Measurements from ENCODE around the gene FANCG.

GRCh38 chr9:35033101-35033500 is 46.6 kb downstream of the FANCG start:
- TF ChIP-seq CBX8 (IDR thresholded peaks at IDR 0.05; ENCODE audit: borderline replicate concordance, low read depth, low read length), result no peak
- no peak for TF ChIP-seq CTCF (IDR thresholded peaks at IDR 0.05; ENCODE audit: control extremely low read depth in 1 of 3, insufficient read depth in 1 of 3, low read depth in 1 of 3, low read length in 3 of 3)
- TF ChIP-seq EZH2 (IDR thresholded peaks at IDR 0.05; ENCODE audit: low read depth, low read length, severe bottlenecking), result no peak
- TF ChIP-seq CREB1 (IDR thresholded peaks at IDR 0.05), result no peak

Data from H1 (cell line).